ENCODE results near the gene ACTA2.

The ACTA2 gene

GRCh38 chr10:88895250-88895649, 57.3 kb downstream of the ACTA2 start:
- no peak for DNase-seq (ENCODE audit: low read depth in 2 of 2, low spot score in 1 of 2)

- DNase-seq (ENCODE audit: low read depth in 2 of 2, low spot score in 1 of 2), result no peak
Measured at GRCh38 chr10:88893611-88894010, 59.0 kb downstream of the ACTA2 start.

DNA sequence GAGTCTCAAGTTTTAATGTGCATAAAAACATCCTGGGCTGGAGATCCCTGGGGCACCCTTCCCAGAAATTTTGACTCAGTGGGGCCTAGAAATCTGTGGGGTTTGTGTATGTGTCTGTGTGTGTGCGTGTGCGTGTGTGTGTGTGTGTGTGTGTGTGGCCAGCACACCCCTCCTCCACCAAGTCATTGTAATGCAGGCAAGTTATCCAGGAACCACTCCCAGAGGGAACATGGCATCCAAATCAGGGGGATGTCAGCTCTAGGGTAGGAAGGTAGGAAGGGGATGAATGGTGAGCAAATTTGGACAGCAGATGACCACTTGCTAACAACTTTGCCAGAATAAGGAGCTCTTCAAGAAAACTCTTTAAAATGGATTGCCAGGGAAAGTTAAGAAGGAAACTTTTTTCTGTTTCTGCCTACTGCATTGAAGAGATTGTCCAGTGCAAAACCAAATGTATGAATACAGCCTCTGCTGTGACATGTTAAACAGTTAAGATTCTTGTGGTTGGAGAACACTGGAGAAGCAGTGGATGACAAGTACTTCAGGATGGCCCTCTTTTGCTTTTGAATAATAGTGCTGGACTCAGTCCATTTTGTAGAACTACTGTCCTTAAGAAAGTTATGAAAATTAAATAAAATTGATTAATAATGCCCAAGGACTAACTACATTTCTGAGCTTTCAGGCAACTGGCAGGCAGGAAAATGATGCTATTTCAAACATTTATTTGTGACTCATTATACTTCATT, 60.2 kb downstream of the ACTA2 start:
- no peak for DNase-seq (ENCODE audit: low read depth in 2 of 2, low spot score in 1 of 2)

- no peak for DNase-seq (ENCODE audit: low read depth in 2 of 2, low spot score in 1 of 2)
Measured at GRCh38 chr10:88890681-88891381, 61.7 kb downstream of the ACTA2 start.

DNA sequence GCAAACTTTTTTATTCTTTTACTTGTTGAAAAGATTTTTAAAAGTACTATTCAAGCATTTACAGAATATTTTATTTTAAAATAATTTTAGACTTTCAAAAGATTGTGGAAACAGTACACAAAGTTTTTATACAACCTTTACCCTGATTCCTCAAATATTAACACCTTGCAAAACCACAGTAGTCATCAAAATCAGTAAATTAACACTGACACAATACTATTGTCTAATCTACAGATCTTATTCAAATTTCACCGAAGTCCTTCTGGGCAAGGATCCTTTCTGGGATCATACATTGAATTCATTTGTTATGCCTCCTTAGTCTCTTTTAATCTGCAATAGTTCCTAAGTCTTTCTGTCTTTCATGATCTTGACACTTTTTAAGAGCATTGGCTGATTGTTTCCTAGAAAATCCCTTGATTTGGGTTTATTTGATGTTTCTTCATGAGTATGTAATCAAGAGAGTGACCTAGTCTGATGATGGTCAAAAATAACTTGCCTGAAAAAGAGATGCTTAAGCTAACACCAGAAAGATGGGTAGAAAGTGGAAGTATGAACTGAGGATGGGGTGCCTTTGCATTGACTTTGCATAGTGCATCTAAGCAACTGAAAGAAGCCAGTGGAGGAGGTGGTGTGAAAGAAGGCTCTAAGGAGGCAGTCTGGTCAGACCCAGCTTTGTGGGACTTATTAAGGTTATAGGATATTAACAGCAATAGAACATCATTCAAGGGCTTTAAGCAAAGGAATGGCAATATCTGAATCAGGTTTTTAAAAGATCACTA, 62.8 kb downstream of the ACTA2 start:
- no peak for DNase-seq (ENCODE audit: low read depth in 2 of 2, low spot score in 1 of 2)

DNA sequence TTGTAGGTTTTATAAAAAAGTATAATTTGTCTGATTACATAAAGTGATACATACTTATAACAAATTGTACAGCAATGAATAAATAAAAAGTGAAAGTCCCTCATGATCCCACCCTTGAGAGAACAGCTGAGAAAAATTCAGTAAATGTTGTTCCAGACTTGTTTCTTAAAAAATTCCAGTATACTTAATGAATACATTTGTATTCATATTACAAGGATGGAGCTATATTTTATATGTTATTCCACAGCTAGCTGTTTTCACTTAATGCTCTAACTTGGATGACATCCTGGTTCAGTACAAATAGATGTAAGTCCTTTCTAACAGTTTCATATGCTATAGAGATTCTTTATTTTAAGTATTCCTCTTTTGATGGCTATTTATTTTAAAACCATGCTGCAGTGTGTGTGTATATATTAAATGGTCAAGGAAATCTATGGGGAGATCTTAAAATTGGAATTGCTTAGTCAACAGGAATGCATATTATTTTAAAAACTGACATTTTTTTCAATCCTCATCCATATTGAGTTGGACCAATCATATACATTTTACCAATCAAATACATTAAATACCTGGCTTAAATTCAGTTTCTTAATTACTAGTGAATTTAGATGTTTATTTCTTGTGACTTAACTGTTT, 63.6 kb downstream of the ACTA2 start:
- DNase-seq (ENCODE audit: low read depth in 2 of 2, low spot score in 1 of 2), result no peak

DNA sequence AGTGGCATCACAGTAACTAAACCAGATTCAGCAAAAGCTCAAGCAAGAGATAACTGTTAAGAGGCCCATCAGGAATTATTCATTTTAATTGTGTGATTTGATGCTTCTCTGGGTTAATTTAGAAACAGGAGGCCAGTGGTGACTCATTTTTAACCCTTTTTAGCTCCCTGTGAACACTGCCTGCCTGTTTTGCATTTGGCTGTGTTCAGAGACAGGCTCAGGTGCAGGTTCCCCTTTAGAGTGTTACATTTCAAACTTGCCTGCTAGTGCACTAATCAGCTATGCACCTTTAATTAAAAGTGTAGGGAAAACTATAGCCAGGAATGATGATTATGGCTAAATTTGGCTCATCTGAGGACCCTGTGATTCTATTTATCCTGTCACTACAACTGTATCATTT, 66.0 kb downstream of the ACTA2 start:
- DNase-seq (ENCODE audit: low read depth in 2 of 2, low spot score in 1 of 2), result no peak
